Neuronal stem cell (in vitro differentiated cells): ENCODE results near the gene AUTS2.

ENCODE experiments used
- DNase-seq: peaks from one replicate; pipeline ENCODE4 v3.0.0-alpha.2; 2013; ENCODE audit warnings: low spot score
- H2AFZ ChIP-seq: one replicate; pipeline ENCODE4 v1.6.1; 2013; ENCODE audit warnings: mild to moderate bottlenecking, low read length, inconsistent platforms
- H2AK5ac ChIP-seq: 2 replicates; pipeline ENCODE4 v1.6.1; 2013; ENCODE audit warnings: low read depth, mild to moderate bottlenecking, inconsistent platforms, low read length, moderate library complexity, mixed read lengths
- H2BK120ac ChIP-seq: 2 replicates; pipeline ENCODE4 v1.6.1; 2013; ENCODE audit warnings: low read depth, mild to moderate bottlenecking, inconsistent platforms, low read length, moderate library complexity, mixed read lengths
- H2BK12ac ChIP-seq: one replicate; pipeline ENCODE4 v1.6.1; 2013; ENCODE audit warnings: low read length, inconsistent platforms
- H2BK15ac ChIP-seq: 2 replicates; pipeline ENCODE4 v1.6.1; 2013; ENCODE audit warnings: mild to moderate bottlenecking, low read length, inconsistent platforms, mixed read lengths
- H2BK5ac ChIP-seq: one replicate; pipeline ENCODE4 v1.6.1; 2013; ENCODE audit warnings: inconsistent platforms, mild to moderate bottlenecking, low read length, moderate library complexity
- H3K14ac ChIP-seq: one replicate; pipeline ENCODE4 v1.6.1; 2013; ENCODE audit warnings: low read length, inconsistent platforms
- H3K18ac ChIP-seq: 2 replicates; pipeline ENCODE4 v1.6.1; 2013; ENCODE audit warnings: low read length, inconsistent platforms
- H3K23ac ChIP-seq: 2 replicates; pipeline ENCODE4 v1.6.1; 2013; ENCODE audit warnings: low read depth, mild to moderate bottlenecking, mixed read lengths, low read length, inconsistent platforms; ENCODE audit not compliant: poor library complexity
- H3K27ac ChIP-seq: replicated peaks from 3 replicates; pipeline ENCODE4 v1.5.1; 2013; ENCODE audit warnings: low read length, inconsistent platforms
- H3K27me3 ChIP-seq, 3 experiments: 2 replicates each; pipeline ENCODE4 v1.6.1; 2013; ENCODE audit warnings: low read length in 3 of 3, mild to moderate bottlenecking in 2 of 3, inconsistent platforms in 1 of 3, low read depth in 1 of 3, mixed read lengths in 1 of 3, moderate library complexity in 1 of 3; ENCODE audit not compliant: control insufficient read depth in 3 of 3, insufficient read depth in 3 of 3
- H3K36me3 ChIP-seq, 2 donors: replicated peaks in 1 of 2; 2 replicates each; pipeline ENCODE4 v1.6.1; 2013; ENCODE audit warnings: low read length in 2 of 2; ENCODE audit not compliant: control insufficient read depth in 2 of 2, insufficient read depth in 2 of 2
- H3K4ac ChIP-seq: 2 replicates; pipeline ENCODE4 v1.6.1; 2013; ENCODE audit warnings: inconsistent platforms, mild to moderate bottlenecking, low read length, moderate library complexity
- H3K4me1 ChIP-seq, 2 donors: 1 replicate in 1 of 2; 2 replicates in 1 of 2; pipeline ENCODE4 v1.6.1; 2013; ENCODE audit warnings: low read length in 2 of 2, low read depth in 1 of 2; ENCODE audit not compliant: control insufficient read depth in 2 of 2, insufficient read depth in 1 of 2
- H3K4me2 ChIP-seq: one replicate; pipeline ENCODE4 v1.6.1; 2013; ENCODE audit warnings: mild to moderate bottlenecking, low read length, inconsistent platforms; ENCODE audit not compliant: insufficient read depth, poor library complexity, severe bottlenecking
- H3K4me3 ChIP-seq, 2 donors: 2 replicates each; pipeline ENCODE4 v1.5.1; 2013; ENCODE audit warnings: low read length in 2 of 2, mild to moderate bottlenecking in 2 of 2, inconsistent platforms in 1 of 2, moderate library complexity in 1 of 2
- H3K79me1 ChIP-seq: one replicate; pipeline ENCODE4 v1.6.1; 2013; ENCODE audit warnings: low read depth, mild to moderate bottlenecking, inconsistent platforms, low read length, moderate library complexity
- H3K9ac ChIP-seq: one replicate; pipeline ENCODE4 v1.6.1; 2013; ENCODE audit warnings: mild to moderate bottlenecking, low read depth, low read length, inconsistent platforms; ENCODE audit not compliant: poor library complexity
- H3K9me3 ChIP-seq, 2 donors: replicated peaks in 1 of 2; 2 replicates each; pipeline versions ENCODE3 to v1.6.1; 2013; ENCODE audit warnings: low read length in 2 of 2, mild to moderate bottlenecking in 2 of 2, inconsistent platforms in 1 of 2, low read depth in 1 of 2, mixed read lengths in 1 of 2, moderate library complexity in 1 of 2; ENCODE audit not compliant: control insufficient read depth in 2 of 2, insufficient read depth in 1 of 2
- H4K8ac ChIP-seq: one replicate; pipeline ENCODE4 v1.6.1; 2013; ENCODE audit warnings: low read depth, mild to moderate bottlenecking, inconsistent platforms, low read length, moderate library complexity
- H4K91ac ChIP-seq: one replicate; pipeline ENCODE4 v1.6.1; 2013; ENCODE audit warnings: low read length, low read depth, mild to moderate bottlenecking, inconsistent platforms; ENCODE audit not compliant: poor library complexity
- WGBS, 2 donors: extraction: QIAGEN DNeasy Blood & Tissue Kit; methylation state at CpG; one replicate each; pipeline ENCODE4 v1.1.7; 2013; ENCODE audit warnings: missing lambda C conversion rate in 2 of 2, mixed read lengths in 1 of 2; ENCODE audit not compliant: insufficient read length in 2 of 2, insufficient replicate concordance in 1 of 2; ENCODE audit errors: extremely low coverage in 2 of 2; 5-methylcytosine and 5-hydroxymethylcytosine counted together

The AUTS2 gene

GRCh38 chr7:70570029-70570428 is 971.8 kb downstream of the AUTS2 start:
- Histone ChIP-seq H3K27me3 (peaks cover 0 to 71% (median 17%) of the 10 kb centered on the region in 3 experiments), H3K9me3 (peaks cover 0 to 3% of the 10 kb centered on the region in 2 donors), H3K4me3 (no peak overlapping the region), H2BK15ac (no peak overlapping the region), H3K9ac (no peak overlapping the region), H2AK5ac (no peak overlapping the region), H4K91ac (no peak overlapping the region), H3K4me1 (peaks cover 12 to 47% of the 10 kb centered on the region in 2 donors), H3K4ac (no peak overlapping the region), H2BK120ac (no peak overlapping the region), H3K36me3 (peaks cover 0 to 3% of the 10 kb centered on the region in 2 donors), H3K79me1 (no peaks in the 10 kb centered on the region), H3K18ac (no peak overlapping the region), H3K27ac (no peak overlapping the region), H2AFZ (no peak overlapping the region), H3K14ac (no peak overlapping the region), H2BK12ac (no peak overlapping the region), H4K8ac (no peak overlapping the region), H3K4me2 (no peak overlapping the region), H3K23ac (no peak overlapping the region), H2BK5ac (no peak overlapping the region)
- WGBS, 2 donors = no CpG with 5 or more reads among the region's 4 CpGs
- no peak for DNase-seq

GRCh38 chr7:70570961-70571360 is 972.7 kb downstream of the AUTS2 start:
- Histone ChIP-seq H2AFZ (no peak overlapping the region), H2BK120ac (no peak overlapping the region), H4K91ac (no peak overlapping the region), H3K4me1 (peaks cover 18 to 56% of the 10 kb centered on the region in 2 donors), H3K9ac (no peak overlapping the region), H3K23ac (no peak overlapping the region), H3K18ac (no peak overlapping the region), H3K36me3 (peaks cover 0 to 3% of the 10 kb centered on the region in 2 donors), H3K79me1 (no peaks in the 10 kb centered on the region), H3K4me3 (no peak overlapping the region), H3K4ac (no peak overlapping the region), H2AK5ac (no peak overlapping the region), H3K27ac (no peak overlapping the region), H2BK12ac (no peak overlapping the region), H4K8ac (no peak overlapping the region), H3K14ac (no peak overlapping the region), H3K27me3 (peaks cover 0 to 78% (median 21%) of the 10 kb centered on the region in 3 experiments), H3K9me3 (peaks cover 0 to 3% of the 10 kb centered on the region in 2 donors), H3K4me2 (no peak overlapping the region), H2BK15ac (no peak overlapping the region), H2BK5ac (no peak overlapping the region)
- no CpG with 5 or more reads among the region's 3 CpGs for WGBS, 2 donors
- no peak for DNase-seq

GRCh38 chr7:70571403-70571934 is 973.2 kb downstream of the AUTS2 start:
- Histone ChIP-seq H4K91ac (no peak overlapping the region), H3K79me1 (no peaks in the 10 kb centered on the region), H3K9ac (no peak overlapping the region), H2BK15ac (no peak overlapping the region), H4K8ac (no peak overlapping the region), H3K27ac (no peak overlapping the region), H3K4ac (no peak overlapping the region), H3K23ac (no peak overlapping the region), H2BK12ac (no peak overlapping the region), H3K4me1 (peaks cover 18 to 60% of the 10 kb centered on the region in 2 donors), H2AK5ac (no peak overlapping the region), H3K18ac (no peak overlapping the region), H2BK120ac (no peak overlapping the region), H3K36me3 (peaks cover 0 to 3% of the 10 kb centered on the region in 2 donors), H3K4me2 (no peak overlapping the region), H2AFZ (peak overlapping the region; percentile 15), H2BK5ac (no peak overlapping the region), H3K27me3 (peaks cover 0 to 83% (median 21%) of the 10 kb centered on the region in 3 experiments), H3K14ac (no peak overlapping the region), H3K9me3 (peaks cover 0 to 3% of the 10 kb centered on the region in 2 donors), H3K4me3 (no peak overlapping the region)
- DNase-seq = no peak
- WGBS, 2 donors = no CpG with 5 or more reads among the region's 5 CpGs

DNA sequence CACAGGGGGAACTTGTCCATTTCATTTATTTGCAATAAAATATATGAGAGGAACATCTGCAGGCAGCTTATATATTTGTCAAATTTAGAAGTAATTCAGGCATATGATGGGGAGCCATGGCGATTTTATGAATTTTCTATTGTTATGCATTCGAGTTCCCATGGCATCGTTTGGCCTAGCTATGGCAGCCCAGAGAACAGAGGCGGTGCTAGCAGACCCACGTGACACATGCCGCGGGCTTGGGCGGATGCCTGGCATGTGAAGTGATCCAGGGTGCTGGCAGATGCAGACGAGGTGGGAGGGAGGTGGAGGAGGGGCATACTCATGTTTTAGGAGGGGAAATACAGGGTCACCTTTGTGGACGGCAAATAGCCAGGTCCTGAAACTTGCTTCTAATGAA is 973.7 kb downstream of the AUTS2 start:
- Histone ChIP-seq H4K8ac (no peak overlapping the region), H2AFZ (peak overlapping the region; percentile 15), H3K4ac (no peak overlapping the region), H3K79me1 (no peaks in the 10 kb centered on the region), H3K4me3 (no peak overlapping the region), H3K36me3 (peaks cover 0 to 3% of the 10 kb centered on the region in 2 donors), H3K27me3 (peaks cover 0 to 83% (median 24%) of the 10 kb centered on the region in 3 experiments), H3K23ac (no peak overlapping the region), H3K4me1 (peaks cover 18 to 60% of the 10 kb centered on the region in 2 donors), H2BK15ac (no peak overlapping the region), H2BK5ac (no peak overlapping the region), H2BK120ac (no peak overlapping the region), H3K9ac (no peak overlapping the region), H3K14ac (no peak overlapping the region), H4K91ac (no peak overlapping the region), H2AK5ac (no peak overlapping the region), H3K4me2 (no peak overlapping the region), H3K18ac (no peak overlapping the region), H2BK12ac (no peak overlapping the region), H3K27ac (no peak overlapping the region), H3K9me3 (peaks cover 0 to 3% of the 10 kb centered on the region in 2 donors)
- WGBS, 2 donors = no CpG with 5 or more reads among the region's 10 CpGs
- DNase-seq = no peak
